HEK293 (cell line): ENCODE data around the gene METTL16.

Experiments used
- KLF9 ChIP-seq: fragments of 450-650 bp; formaldehyde crosslinking; IDR thresholded peaks from 2 replicates; pipeline ENCODE4 v1.5.1; 2016; ENCODE audit warnings: missing biosample characterization, missing genetic modification characterization, low read depth
- ZNF416 ChIP-seq: fragments of 450-650 bp; formaldehyde crosslinking; IDR thresholded peaks from 2 replicates; pipeline ENCODE4 v1.5.1; 2016; ENCODE audit warnings: missing biosample characterization, missing genetic modification characterization
- ZNF501 ChIP-seq: fragments of 450-650 bp; formaldehyde crosslinking; IDR thresholded peaks from 2 replicates; pipeline ENCODE4 v1.5.1; 2016; ENCODE audit warnings: missing biosample characterization, missing genetic modification characterization
- ZNF768 ChIP-seq: fragments of 450-650 bp; formaldehyde crosslinking; IDR thresholded peaks from 2 replicates; pipeline ENCODE4 v1.5.1; 2018; ENCODE audit warnings: missing biosample characterization, mild to moderate bottlenecking, missing genetic modification characterization
- TF ChIP-seq, protein P1 (sequence below): fragments of 450-650 bp; formaldehyde crosslinking; IDR thresholded peaks from 2 replicates; pipeline ENCODE4 v1.5.1; 2016; ENCODE audit warnings: missing biosample characterization, missing genetic modification characterization
- TF ChIP-seq, protein P2 (sequence below): fragments of 450-650 bp; formaldehyde crosslinking; IDR thresholded peaks from 2 replicates; pipeline ENCODE4 v1.5.1; 2016; ENCODE audit warnings: missing biosample characterization, missing genetic modification characterization

- no peak for TF ChIP-seq ZNF501 (tag by site-specific recombination)
- TF ChIP-seq, protein P1, sequence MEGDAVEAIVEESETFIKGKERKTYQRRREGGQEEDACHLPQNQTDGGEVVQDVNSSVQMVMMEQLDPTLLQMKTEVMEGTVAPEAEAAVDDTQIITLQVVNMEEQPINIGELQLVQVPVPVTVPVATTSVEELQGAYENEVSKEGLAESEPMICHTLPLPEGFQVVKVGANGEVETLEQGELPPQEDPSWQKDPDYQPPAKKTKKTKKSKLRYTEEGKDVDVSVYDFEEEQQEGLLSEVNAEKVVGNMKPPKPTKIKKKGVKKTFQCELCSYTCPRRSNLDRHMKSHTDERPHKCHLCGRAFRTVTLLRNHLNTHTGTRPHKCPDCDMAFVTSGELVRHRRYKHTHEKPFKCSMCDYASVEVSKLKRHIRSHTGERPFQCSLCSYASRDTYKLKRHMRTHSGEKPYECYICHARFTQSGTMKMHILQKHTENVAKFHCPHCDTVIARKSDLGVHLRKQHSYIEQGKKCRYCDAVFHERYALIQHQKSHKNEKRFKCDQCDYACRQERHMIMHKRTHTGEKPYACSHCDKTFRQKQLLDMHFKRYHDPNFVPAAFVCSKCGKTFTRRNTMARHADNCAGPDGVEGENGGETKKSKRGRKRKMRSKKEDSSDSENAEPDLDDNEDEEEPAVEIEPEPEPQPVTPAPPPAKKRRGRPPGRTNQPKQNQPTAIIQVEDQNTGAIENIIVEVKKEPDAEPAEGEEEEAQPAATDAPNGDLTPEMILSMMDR (tag by site-specific recombination) = no peak
- TF ChIP-seq, protein P2, sequence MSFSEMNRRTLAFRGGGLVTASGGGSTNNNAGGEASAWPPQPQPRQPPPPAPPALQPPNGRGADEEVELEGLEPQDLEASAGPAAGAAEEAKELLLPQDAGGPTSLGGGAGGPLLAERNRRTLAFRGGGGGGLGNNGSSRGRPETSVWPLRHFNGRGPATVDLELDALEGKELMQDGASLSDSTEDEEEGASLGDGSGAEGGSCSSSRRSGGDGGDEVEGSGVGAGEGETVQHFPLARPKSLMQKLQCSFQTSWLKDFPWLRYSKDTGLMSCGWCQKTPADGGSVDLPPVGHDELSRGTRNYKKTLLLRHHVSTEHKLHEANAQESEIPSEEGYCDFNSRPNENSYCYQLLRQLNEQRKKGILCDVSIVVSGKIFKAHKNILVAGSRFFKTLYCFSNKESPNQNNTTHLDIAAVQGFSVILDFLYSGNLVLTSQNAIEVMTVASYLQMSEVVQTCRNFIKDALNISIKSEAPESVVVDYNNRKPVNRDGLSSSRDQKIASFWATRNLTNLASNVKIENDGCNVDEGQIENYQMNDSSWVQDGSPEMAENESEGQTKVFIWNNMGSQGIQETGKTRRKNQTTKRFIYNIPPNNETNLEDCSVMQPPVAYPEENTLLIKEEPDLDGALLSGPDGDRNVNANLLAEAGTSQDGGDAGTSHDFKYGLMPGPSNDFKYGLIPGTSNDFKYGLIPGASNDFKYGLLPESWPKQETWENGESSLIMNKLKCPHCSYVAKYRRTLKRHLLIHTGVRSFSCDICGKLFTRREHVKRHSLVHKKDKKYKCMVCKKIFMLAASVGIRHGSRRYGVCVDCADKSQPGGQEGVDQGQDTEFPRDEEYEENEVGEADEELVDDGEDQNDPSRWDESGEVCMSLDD (tag by site-specific recombination) = no peak
- no peak for TF ChIP-seq ZNF768 (tag by site-specific recombination)
- TF ChIP-seq ZNF416 (tag by site-specific recombination) = no peak
- TF ChIP-seq KLF9 (tag by site-specific recombination) = no peak
Observed at GRCh38 chr17:2449486-2449885, 62.2 kb downstream of the METTL16 start.
